Measurements from ENCODE around the gene LCMT1. TPM values are rescaled to one million over a fixed set of nuclear protein-coding genes. Genes with fewer than 3 reads are reported as not detected.

Gene LCMT1
- total and polyA plus RNA-seq, 9 of the 15 experiments (the other 6 are each of a cell fraction or from before 2014, with no cell fraction given) = 20.0 to 42.8 (median 32.3) TPM

GRCh38 chr16:25108054-25108453 lies 3.5 kb upstream of the LCMT1 start (continued):
- TF ChIP-seq, protein P1, sequence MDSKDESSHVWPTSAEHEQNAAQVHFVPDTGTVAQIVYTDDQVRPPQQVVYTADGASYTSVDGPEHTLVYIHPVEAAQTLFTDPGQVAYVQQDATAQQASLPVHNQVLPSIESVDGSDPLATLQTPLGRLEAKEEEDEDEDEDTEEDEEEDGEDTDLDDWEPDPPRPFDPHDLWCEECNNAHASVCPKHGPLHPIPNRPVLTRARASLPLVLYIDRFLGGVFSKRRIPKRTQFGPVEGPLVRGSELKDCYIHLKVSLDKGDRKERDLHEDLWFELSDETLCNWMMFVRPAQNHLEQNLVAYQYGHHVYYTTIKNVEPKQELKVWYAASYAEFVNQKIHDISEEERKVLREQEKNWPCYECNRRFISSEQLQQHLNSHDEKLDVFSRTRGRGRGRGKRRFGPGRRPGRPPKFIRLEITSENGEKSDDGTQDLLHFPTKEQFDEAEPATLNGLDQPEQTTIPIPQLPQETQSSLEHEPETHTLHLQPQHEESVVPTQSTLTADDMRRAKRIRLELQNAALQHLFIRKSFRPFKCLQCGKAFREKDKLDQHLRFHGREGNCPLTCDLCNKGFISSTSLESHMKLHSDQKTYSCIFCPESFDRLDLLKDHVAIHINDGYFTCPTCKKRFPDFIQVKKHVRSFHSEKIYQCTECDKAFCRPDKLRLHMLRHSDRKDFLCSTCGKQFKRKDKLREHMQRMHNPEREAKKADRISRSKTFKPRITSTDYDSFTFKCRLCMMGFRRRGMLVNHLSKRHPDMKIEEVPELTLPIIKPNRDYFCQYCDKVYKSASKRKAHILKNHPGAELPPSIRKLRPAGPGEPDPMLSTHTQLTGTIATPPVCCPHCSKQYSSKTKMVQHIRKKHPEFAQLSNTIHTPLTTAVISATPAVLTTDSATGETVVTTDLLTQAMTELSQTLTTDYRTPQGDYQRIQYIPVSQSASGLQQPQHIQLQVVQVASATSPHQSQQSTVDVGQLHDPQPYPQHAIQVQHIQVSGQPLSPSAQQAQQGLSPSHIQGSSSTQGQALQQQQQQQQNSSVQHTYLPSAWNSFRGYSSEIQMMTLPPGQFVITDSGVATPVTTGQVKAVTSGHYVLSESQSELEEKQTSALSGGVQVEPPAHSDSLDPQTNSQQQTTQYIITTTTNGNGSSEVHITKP (IDR thresholded peaks at IDR 0.05; ENCODE audit: partially characterized antibody) = peak; percentile 57
- TF ChIP-seq GATA2 (CRISPR knock-in tag; IDR thresholded peaks at IDR 0.05) (peak; percentile 61), NFIC (IDR thresholded peaks at IDR 0.05) (peak; percentile 29; the same call in 1 of the 2 replicates), HMG20A (CRISPR knock-in tag; conservative IDR thresholded peaks at IDR 0.05) (no peak), USF1 (CRISPR knock-in tag; IDR thresholded peaks at IDR 0.05) (peak; percentile 50; the same call in 1 of the 2 replicates), CTCF (IDR thresholded peaks at IDR 0.05 in 2 of 3, conservative IDR thresholded peaks at IDR 0.05 in 1 of 3; ENCODE audit: insufficient read depth in 2 of 3, low read depth in 1 of 3, low read length in 3 of 3) (peak; percentile 46 to 60 (median 53)), MNT (conservative IDR thresholded peaks at IDR 0.05) (peak in 1 of 2 experiments; percentile 62; a peak in 3 of 4 replicates), XRCC5 (IDR thresholded peaks at IDR 0.05; ENCODE audit: low read depth, low read length) (no peak), RAD51 (IDR thresholded peaks at IDR 0.05; ENCODE audit: borderline replicate concordance, low read depth) (peak; percentile 29; the same call in 1 of the 2 replicates), IRF2 (CRISPR knock-in tag; IDR thresholded peaks at IDR 0.05) (no peak), CBX2 (IDR thresholded peaks at IDR 0.05; ENCODE audit: insufficient read depth, low read length, poor library complexity, severe bottlenecking) (no peak), HMBOX1 (IDR thresholded peaks at IDR 0.05) (peak; percentile 64; the same call in 1 of the 2 replicates), NCOA2 (IDR thresholded peaks at IDR 0.05; ENCODE audit: partially characterized antibody in 2 of 2) (no peak), GTF2B (IDR thresholded peaks at IDR 0.05; ENCODE audit: extremely low read depth, insufficient read length) (no peak), RAD21 (CRISPR knock-in tag; conservative IDR thresholded peaks at IDR 0.05 in 1 of 2, IDR thresholded peaks at IDR 0.05 in 1 of 2) (peak in 1 of 2 experiments; percentile 54; a peak in 2 of 4 replicates), ZNF586 (CRISPR knock-in tag; conservative IDR thresholded peaks at IDR 0.05) (no peak)
- TF ChIP-seq, protein P2, sequence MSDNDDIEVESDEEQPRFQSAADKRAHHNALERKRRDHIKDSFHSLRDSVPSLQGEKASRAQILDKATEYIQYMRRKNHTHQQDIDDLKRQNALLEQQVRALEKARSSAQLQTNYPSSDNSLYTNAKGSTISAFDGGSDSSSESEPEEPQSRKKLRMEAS (CRISPR knock-in tag; IDR thresholded peaks at IDR 0.05) = peak; percentile 16; the same call in 1 of the 2 replicates

Measured in K562 (cell line).